MG63 (cell line): ENCODE measurements around the gene SPATA31D1. TPM values are rescaled to one million over a fixed set of nuclear protein-coding genes. Genes with fewer than 3 reads are reported as not detected.

Experiments used
- DNase-seq: peaks from one replicate; pipeline ENCODE4 v3.0.0-alpha.2; 2020
- H3K27me3 ChIP-seq: fragments of 250-450 bp; sonication (Bioruptor Pico); 2 replicates; pipeline ENCODE4 v1.5.1; 2020; ENCODE audit warnings: mild to moderate bottlenecking, moderate library complexity
- H3K36me3 ChIP-seq: fragments of 250-450 bp; sonication (Bioruptor Pico); 2 replicates; pipeline ENCODE4 v1.5.1; 2020; ENCODE audit warnings: mild to moderate bottlenecking, moderate library complexity
- H3K4me3 ChIP-seq: fragments of 250-450 bp; sonication (Bioruptor Pico); 2 replicates; pipeline ENCODE4 v1.5.1; 2020; ENCODE audit warnings: mild to moderate bottlenecking, moderate library complexity
- H3K9me3 ChIP-seq: fragments of 250-450 bp; sonication (Bioruptor Pico); 2 replicates; pipeline ENCODE4 v1.5.1; 2020; ENCODE audit warnings: mild to moderate bottlenecking, moderate library complexity
- total RNA-seq: library from RNA; depleted of rRNA; stranded (reverse); fragments of >200 nt; shearing (Covaris generic); gene quantifications from 2 replicates; pipeline ENCODE4 v1.2.3, GENCODE V29; 2014; ENCODE audit warnings: low replicate concordance; rRNA removed

Gene SPATA31D1
- total RNA-seq, 1 experiment from 2014 or later: not detected

DNA sequence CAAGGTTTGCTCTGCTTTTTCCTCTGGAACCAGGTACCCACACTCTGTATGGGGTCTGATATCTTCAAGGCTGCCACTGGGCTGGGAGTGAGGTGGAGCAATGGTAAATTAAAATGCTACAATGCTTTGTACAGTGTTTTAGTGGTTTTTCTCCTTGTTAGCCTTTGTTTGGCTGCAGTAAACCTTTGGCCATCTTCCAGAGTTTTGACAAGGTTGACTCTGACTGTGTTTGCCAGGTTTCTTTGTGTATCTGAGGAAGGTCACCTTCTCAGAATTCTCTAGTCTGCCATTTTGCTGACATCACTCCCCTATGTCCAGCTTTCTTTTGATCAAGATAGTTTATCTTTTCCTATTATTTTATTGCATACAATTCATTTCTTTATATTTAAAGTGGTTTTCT, 11.2 kb downstream of the SPATA31D1 start:
- DNase-seq: no peak
- H3K27me3 ChIP-seq: no peaks in the 10 kb centered on the region
- no peak overlapping the region for H3K4me3 ChIP-seq
- H3K9me3 ChIP-seq: no peaks in the 10 kb centered on the region
- no peaks in the 10 kb centered on the region for H3K36me3 ChIP-seq

DNA sequence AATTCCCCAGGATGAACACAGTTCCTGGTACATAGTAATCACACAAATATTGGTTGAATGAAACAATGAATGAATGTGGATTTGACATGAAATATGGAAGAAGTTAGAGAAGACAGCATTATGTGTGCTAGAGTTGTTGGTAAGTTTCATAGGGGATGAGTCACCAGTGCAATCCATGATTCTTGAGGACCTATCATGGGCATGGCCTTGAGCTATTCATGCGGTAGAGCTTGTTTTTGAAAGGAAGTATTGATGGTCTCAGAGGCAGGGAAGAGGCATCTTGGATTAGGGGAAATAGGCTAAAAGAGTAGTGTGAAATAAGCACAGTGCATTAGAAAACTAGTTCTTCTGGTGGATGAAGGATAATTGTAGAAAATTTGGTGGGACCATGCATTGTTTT, 22.1 kb downstream of the SPATA31D1 start:
- H3K36me3 ChIP-seq: no peaks in the 10 kb centered on the region
- no peak overlapping the region for H3K4me3 ChIP-seq
- no peak for DNase-seq
- H3K9me3 ChIP-seq: no peaks in the 10 kb centered on the region
- H3K27me3 ChIP-seq: no peaks in the 10 kb centered on the region

DNA sequence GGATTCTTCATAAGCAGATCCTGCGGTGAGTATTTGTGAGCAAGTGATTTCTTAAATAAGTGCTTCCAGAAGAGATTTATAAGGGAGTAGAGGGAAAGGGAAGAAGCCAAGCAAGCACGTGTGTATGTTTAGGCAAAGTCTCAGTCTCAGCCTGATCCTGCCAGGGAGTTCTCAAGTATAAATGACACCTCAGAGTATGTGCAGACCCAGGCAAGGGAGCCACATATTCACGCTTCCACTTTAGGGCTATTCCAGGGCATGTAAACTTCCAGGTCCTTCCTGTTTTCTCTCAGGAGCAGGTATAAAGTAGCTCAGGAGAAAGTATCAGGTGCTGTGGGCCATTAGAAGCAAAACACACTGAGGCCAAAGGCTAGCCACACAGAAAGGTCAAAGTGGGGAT, 22.6 kb downstream of the SPATA31D1 start:
- no peaks in the 10 kb centered on the region for H3K27me3 ChIP-seq
- H3K4me3 ChIP-seq: no peak overlapping the region
- H3K9me3 ChIP-seq: no peaks in the 10 kb centered on the region
- no peak for DNase-seq
- H3K36me3 ChIP-seq: no peaks in the 10 kb centered on the region

DNA sequence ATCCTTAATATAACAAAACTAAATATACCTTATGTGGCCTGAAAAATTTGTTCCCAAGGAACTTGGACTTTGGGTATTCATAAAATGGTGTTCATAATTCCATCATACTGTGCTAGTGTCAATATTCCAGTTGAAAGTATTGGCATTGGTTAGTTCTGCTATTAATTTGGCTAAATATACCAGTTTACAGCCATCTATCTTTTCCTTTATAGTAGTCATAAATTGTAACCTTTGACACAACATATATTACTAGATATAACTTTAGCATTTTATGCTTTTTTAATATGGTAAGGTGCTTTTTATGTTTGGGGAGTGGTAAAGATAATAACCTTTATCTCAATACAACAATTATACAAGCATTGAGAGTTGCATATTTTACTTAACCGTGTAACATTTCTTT, 23.7 kb downstream of the SPATA31D1 start:
- DNase-seq: no peak
- Histone ChIP-seq H3K36me3 (no peaks in the 10 kb centered on the region), H3K9me3 (no peaks in the 10 kb centered on the region), H3K4me3 (no peak overlapping the region), H3K27me3 (no peaks in the 10 kb centered on the region)

DNA sequence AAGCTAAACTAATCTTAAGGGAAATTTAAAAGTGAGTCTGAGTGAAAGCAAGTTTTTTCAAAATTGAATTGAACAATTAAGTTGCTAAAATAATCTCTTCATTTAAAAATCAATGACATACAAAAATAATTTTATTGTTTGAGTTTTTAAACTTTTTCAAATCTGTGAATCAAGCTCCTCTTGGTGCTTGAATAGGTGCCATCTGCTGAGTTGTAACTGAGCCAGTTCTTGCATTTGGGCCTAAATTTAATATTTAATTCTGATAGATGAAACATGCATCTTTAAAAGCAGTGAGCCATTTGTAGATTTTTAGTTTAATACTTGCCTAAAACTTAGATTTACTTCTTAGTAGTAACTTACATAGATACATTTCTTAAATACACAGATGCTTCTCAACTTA, 31.8 kb downstream of the SPATA31D1 start:
- H3K9me3 ChIP-seq: no peaks in the 10 kb centered on the region

DNA sequence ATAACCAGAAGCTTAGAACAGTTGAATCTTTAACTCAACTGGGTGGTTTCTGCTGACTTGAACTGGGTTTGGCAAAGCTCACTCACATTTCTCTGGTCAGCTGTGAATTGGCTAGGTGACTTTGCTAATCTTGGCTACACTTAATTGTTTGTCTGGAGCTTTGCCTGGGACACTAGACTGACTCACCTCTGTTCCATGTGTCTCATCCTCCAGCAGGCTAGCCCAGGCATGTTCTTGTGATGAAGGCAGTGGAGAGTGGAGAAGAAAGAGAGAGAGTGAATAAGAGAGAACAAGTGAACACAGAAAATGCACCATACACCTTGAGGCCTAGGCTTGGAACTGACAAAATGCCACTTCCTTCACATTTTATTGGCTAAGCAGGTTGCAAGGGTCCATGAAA, 32.6 kb downstream of the SPATA31D1 start:
- H3K9me3 ChIP-seq: no peaks in the 10 kb centered on the region
- no peak overlapping the region for H3K4me3 ChIP-seq
- no peaks in the 10 kb centered on the region for H3K27me3 ChIP-seq
- DNase-seq: peak; percentile 76
- no peaks in the 10 kb centered on the region for H3K36me3 ChIP-seq

More for the DNA sequence above, 31.8 kb downstream of the SPATA31D1 start:
- DNase-seq: no peak
- Histone ChIP-seq H3K4me3 (no peak overlapping the region), H3K27me3 (no peaks in the 10 kb centered on the region), H3K36me3 (no peaks in the 10 kb centered on the region)

DNA sequence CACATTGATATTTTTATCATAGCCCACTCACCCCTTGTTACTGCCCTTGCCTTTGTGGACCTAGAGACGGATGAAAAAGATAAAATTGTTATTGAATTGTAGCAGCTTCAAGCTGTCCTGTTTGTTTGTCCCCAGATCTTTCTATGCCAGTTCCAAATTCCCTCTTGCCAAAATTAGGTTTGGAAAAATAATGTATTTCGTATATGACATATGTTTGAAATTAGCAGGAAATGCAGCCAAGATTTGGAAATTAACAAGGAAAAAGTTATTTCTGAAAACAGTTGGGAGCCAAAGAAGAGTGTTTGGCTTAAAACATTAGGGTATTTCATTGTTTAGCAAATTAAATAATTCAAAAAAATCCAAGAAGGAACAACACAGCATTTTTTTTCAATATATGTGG, 33.5 kb downstream of the SPATA31D1 start:
- DNase-seq: no peak

DNA sequence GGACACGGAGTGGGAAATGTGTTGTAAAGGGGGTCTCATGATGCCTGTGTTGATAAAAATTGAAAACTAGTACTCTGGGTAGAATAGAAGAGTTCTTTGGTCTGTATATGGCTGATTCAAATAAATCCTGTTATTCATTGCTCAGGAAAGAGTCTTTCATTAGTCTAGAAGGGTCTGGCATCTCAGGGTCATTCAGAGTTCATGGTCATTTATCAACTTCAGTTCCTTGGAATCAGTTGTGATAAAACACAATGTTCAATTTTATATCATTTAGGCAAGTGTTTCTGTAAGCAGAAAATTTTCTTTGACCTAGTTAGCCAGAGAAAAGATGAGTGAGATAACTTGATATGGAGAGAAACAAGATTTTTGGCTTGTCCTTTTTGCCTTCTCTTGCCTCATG, 36.3 kb downstream of the SPATA31D1 start:
- Histone ChIP-seq H3K36me3 (no peaks in the 10 kb centered on the region), H3K9me3 (no peaks in the 10 kb centered on the region), H3K4me3 (no peak overlapping the region), H3K27me3 (no peaks in the 10 kb centered on the region)
- no peak for DNase-seq

More for the DNA sequence above, 33.5 kb downstream of the SPATA31D1 start:
- no peaks in the 10 kb centered on the region for H3K9me3 ChIP-seq
- H3K4me3 ChIP-seq: no peak overlapping the region
- no peaks in the 10 kb centered on the region for H3K27me3 ChIP-seq
- H3K36me3 ChIP-seq: no peaks in the 10 kb centered on the region

DNA sequence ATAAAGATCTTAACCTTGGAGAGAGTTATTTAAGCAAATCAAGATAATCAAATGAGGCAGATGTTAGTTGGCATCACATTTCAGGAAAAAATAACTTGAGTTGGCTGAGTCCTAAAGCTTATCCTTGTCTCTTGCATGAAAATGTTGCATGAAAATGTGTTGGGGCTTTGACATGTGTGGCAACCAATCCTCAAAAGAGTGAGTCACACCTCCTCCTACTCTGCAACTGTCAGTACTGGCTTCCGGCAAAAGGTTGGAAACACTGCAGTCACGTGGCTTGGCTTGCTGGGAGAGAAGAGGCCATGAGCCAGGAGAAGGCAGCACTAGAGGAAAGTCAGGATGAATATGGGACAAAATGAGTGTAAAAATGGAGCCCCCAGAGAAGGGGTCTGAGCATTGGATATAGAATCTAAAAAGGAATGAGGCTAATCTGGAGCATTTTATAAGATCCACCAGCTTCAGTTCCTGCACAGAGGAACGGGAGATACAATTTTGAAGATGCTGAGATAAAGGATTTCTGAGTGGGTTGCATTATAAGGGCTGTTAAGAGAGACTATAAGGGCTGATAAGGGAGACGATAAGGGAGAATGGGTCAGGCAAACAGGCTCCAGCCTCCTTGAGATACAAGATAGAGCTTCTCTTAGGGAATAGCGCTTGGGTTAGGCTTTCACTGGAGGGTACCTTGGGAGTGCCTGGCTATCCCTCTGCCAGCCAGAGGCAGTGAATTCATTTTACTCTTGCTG, 43.1 kb downstream of the SPATA31D1 start:
- Histone ChIP-seq H3K36me3 (no peaks in the 10 kb centered on the region), H3K27me3 (no peaks in the 10 kb centered on the region), H3K9me3 (no peaks in the 10 kb centered on the region), H3K4me3 (no peak overlapping the region)
- DNase-seq: peak; percentile 72

DNA sequence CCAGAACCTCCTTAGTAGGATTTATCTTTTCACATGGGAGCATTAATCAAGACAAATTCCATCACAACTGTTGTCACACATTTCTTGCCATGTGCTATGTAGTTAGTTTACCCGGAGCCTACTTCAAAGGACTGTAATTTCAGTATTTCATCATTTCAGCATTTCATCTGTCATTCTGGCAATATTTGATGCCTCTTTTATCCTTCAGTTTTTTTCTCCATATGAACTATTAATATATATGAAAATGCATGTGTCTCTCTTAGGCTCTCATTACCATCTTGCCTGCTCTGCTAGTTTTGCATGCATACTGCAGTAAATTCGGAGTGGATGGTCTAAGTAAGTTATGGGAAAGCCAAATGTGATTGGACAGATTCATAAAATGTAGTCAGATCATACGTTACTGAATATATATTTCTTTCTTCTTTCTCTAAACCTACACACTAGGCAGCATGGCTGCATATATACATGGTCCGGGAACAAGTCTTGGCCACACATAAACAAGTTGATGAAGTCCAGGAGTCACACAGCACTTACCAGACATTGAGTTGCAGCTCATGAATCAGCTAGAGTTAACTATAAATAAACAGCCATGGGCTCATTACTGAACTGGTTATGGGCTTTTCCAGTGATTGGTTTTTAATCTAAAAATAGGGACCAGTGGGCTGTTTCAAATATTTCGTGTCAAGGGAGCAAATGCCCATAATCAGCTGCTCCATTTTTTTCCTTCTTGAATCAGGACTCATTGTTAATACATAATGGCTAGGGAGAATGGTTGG, 46.6 kb downstream of the SPATA31D1 start:
- Histone ChIP-seq H3K4me3 (no peak overlapping the region), H3K36me3 (no peaks in the 10 kb centered on the region), H3K9me3 (no peaks in the 10 kb centered on the region), H3K27me3 (no peaks in the 10 kb centered on the region)
- DNase-seq: no peak

DNA sequence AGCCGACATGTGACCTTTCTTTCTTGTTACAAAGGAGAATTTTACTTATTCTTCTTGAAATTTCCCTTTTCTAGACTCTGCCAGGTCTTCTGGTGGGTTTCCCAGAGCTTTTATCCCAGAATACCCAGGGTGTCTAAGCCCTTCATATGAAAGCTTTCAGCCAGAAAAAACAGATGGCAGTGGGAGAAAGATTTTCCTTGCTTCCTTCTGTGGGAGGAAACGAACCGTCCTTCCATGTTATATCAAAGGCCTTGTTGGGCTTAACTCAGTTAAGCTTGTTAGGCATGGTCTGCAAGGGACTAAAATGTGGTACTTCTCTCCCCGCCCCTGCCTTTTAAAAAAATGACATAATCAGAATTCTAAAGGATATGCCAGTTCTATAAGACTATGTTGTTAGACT, 47.5 kb downstream of the SPATA31D1 start:
- no peak for DNase-seq
- no peaks in the 10 kb centered on the region for H3K27me3 ChIP-seq
- H3K9me3 ChIP-seq: no peaks in the 10 kb centered on the region
- no peaks in the 10 kb centered on the region for H3K36me3 ChIP-seq
- H3K4me3 ChIP-seq: no peak overlapping the region

DNA sequence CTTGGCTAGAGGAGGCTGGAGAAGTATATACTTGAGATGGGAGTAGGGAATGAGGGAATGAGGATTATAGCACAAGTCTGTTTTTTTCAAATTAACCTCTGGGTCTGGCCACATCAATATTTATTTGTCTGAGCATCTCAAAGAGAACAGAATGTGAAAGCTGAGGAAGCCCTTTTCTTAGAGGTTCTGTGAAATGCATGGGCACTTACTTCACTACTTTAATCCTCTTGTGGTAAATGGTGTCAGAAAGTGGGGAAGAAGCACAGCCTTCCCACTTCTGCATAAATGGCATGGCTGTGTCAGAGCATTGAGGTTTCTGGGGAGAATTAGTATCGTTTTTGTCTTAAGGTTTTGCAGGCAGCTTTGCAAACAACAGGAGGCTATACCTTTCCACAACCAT, 48.6 kb downstream of the SPATA31D1 start:
- H3K9me3 ChIP-seq: no peaks in the 10 kb centered on the region
- no peaks in the 10 kb centered on the region for H3K36me3 ChIP-seq

DNA sequence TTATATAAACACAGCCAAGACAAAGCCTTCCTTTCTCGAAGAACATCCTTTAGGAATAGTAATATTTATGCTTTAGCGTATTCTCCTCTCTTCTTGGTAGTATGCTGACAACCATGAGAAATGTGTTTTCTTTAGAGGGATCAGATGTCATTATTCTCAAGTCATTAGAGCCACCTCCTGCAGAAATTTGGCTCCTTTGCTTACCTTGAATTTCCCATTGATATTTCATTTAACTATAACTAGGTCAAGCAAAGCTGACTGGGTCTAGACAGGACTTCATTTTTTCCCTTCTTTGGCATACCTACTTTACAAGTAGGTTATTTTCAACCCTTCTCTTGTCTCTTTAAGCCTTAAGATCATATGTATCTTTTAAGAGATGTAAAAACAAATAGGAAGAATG, 50.3 kb downstream of the SPATA31D1 start:
- H3K36me3 ChIP-seq: no peaks in the 10 kb centered on the region
- DNase-seq: no peak
- H3K4me3 ChIP-seq: no peak overlapping the region
- no peaks in the 10 kb centered on the region for H3K27me3 ChIP-seq
- no peaks in the 10 kb centered on the region for H3K9me3 ChIP-seq

More for the DNA sequence above, 48.6 kb downstream of the SPATA31D1 start:
- H3K27me3 ChIP-seq: no peaks in the 10 kb centered on the region
- H3K4me3 ChIP-seq: no peak overlapping the region
- no peak for DNase-seq

Other genes starting within 250 kb of the SPATA31D1 start
- gene SPATA31D4, start 60.3 kb upstream of the SPATA31D1 start, total RNA-seq: not detected in 2 replicates
- not detected in 2 replicates for gene SPATA31D3, start 45.3 kb upstream of the SPATA31D1 start, total RNA-seq